Loucy (cell line): ENCODE results near the gene SERPINB6.
"Not testable (repeated sequence)": the region's sequence is repeated elsewhere in the genome, so short reads cannot be mapped to it uniquely, and the experiment has no call there.

Source experiments
- H2AFZ ChIP-seq: fragments of 200-600 bp; sonication (generic); 2 replicates; pipeline ENCODE4 v1.6.0; 2016; ENCODE audit warnings: antibody characterized with exemption, mild to moderate bottlenecking, low read length, moderate library complexity
- H3F3A ChIP-seq: fragments of 200-600 bp; 2 replicates; pipeline ENCODE4 v1.6.0; 2016; ENCODE audit warnings: antibody characterized with exemption, low read depth, mild to moderate bottlenecking
- H3K27me3 ChIP-seq: fragments of 200-600 bp; sonication (generic); 2 replicates; pipeline ENCODE4 v1.6.1; 2014; ENCODE audit warnings: low read length, mild to moderate bottlenecking; ENCODE audit not compliant: insufficient read depth, poor library complexity, severe bottlenecking
- H3K36me3 ChIP-seq: fragments of 200-600 bp; sonication (generic); 2 replicates; pipeline ENCODE4 v1.6.1; 2016; ENCODE audit warnings: low read length; ENCODE audit not compliant: insufficient read depth
- H3K4me1 ChIP-seq: fragments of 200-600 bp; sonication (generic); 2 replicates; pipeline ENCODE4 v1.5.1; 2014; ENCODE audit warnings: low read length, mild to moderate bottlenecking; ENCODE audit not compliant: insufficient read depth, poor library complexity, severe bottlenecking
- H3K4me2 ChIP-seq: fragments of 200-600 bp; sonication (generic); 2 replicates; pipeline ENCODE4 v1.6.0; 2014; ENCODE audit warnings: antibody characterized with exemption, low read length, low read depth, mild to moderate bottlenecking; ENCODE audit not compliant: poor library complexity, severe bottlenecking
- H3K4me3 ChIP-seq: fragments of 200-600 bp; sonication (generic); 2 replicates; pipeline ENCODE4 v1.5.1; 2014; ENCODE audit warnings: low read length, mild to moderate bottlenecking, mixed read lengths; ENCODE audit not compliant: poor library complexity, severe bottlenecking
- H3K79me2 ChIP-seq: fragments of 200-600 bp; sonication (generic); 2 replicates; pipeline ENCODE4 v1.6.1; 2014; ENCODE audit warnings: low read length; ENCODE audit not compliant: insufficient read depth
- H3K9ac ChIP-seq: fragments of 200-600 bp; sonication (generic); 2 replicates; pipeline ENCODE4 v1.6.0; 2014; ENCODE audit warnings: mild to moderate bottlenecking, low read depth, low read length, moderate library complexity; ENCODE audit not compliant: poor library complexity, severe bottlenecking
- H3K9me2 ChIP-seq: fragments of 200-600 bp; sonication (generic); replicated peaks from 2 replicates; pipeline ENCODE4 v1.6.1; 2016; ENCODE audit warnings: low read depth, low read length, mixed read lengths
- H3K9me3 ChIP-seq: fragments of 200-600 bp; sonication (generic); 2 replicates; pipeline ENCODE4 v1.6.1; 2014; ENCODE audit warnings: mild to moderate bottlenecking, antibody characterized with exemption, low read length, low read depth; ENCODE audit not compliant: insufficient read depth
- H4K20me1 ChIP-seq: fragments of 200-600 bp; sonication (generic); 2 replicates; pipeline ENCODE4 v1.6.0; 2014; ENCODE audit warnings: antibody characterized with exemption, low read length, mild to moderate bottlenecking; ENCODE audit not compliant: insufficient read depth, poor library complexity, severe bottlenecking
- EZH2phosphoT487 ChIP-seq: fragments of 200-600 bp; IDR thresholded peaks from 2 replicates; pipeline ENCODE4 v1.6.1; 2018; ENCODE audit warnings: antibody characterized with exemption, mild to moderate bottlenecking, moderate library complexity, borderline replicate concordance
- TF ChIP-seq, protein P1 (sequence below): fragments of 200-600 bp; sonication (generic); conservative IDR thresholded peaks from 2 replicates; pipeline ENCODE4 v1.5.1; 2014; ENCODE audit warnings: mild to moderate bottlenecking, antibody characterized with exemption, low read length

Gene SERPINB6

DNA sequence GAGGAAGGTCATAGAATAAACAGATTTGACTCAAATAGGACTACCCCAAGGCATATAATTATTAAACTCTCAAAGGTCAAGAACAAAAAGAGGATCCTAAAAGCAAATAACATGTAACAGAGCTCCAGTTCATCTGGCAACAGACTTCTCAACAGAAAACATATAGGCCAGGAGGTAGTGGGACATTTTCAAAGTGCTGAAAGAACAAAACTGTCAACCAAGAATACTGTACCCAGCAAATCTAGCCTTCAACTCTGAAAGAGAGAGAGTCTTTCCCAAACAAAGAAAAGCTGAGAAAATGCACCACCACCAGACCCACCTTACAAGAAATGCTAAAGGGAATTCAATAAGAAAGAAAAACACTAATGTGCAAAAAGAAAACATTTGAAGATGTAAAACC lies 40.2 kb upstream of the SERPINB6 start:
- Histone ChIP-seq H3F3A (no peaks in the 10 kb centered on the region), H2AFZ (no peak overlapping the region), H3K9ac (no peak overlapping the region), H3K4me2 (no peak overlapping the region), H3K9me3 (peaks cover 18% of the 10 kb centered on the region; the same call in 1 of the 2 replicates), H3K4me1 (peaks cover 10% of the 10 kb centered on the region), H3K36me3 (no peaks in the 10 kb centered on the region), H3K4me3 (no peak overlapping the region), H4K20me1 (no peaks in the 10 kb centered on the region), H3K9me2 (no peaks in the 10 kb centered on the region), H3K79me2 (no peaks in the 10 kb centered on the region), H3K27me3 (no peaks in the 10 kb centered on the region)
- no peak for TF ChIP-seq EZH2phosphoT487
- TF ChIP-seq, protein P1, sequence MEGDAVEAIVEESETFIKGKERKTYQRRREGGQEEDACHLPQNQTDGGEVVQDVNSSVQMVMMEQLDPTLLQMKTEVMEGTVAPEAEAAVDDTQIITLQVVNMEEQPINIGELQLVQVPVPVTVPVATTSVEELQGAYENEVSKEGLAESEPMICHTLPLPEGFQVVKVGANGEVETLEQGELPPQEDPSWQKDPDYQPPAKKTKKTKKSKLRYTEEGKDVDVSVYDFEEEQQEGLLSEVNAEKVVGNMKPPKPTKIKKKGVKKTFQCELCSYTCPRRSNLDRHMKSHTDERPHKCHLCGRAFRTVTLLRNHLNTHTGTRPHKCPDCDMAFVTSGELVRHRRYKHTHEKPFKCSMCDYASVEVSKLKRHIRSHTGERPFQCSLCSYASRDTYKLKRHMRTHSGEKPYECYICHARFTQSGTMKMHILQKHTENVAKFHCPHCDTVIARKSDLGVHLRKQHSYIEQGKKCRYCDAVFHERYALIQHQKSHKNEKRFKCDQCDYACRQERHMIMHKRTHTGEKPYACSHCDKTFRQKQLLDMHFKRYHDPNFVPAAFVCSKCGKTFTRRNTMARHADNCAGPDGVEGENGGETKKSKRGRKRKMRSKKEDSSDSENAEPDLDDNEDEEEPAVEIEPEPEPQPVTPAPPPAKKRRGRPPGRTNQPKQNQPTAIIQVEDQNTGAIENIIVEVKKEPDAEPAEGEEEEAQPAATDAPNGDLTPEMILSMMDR = no peak

DNA sequence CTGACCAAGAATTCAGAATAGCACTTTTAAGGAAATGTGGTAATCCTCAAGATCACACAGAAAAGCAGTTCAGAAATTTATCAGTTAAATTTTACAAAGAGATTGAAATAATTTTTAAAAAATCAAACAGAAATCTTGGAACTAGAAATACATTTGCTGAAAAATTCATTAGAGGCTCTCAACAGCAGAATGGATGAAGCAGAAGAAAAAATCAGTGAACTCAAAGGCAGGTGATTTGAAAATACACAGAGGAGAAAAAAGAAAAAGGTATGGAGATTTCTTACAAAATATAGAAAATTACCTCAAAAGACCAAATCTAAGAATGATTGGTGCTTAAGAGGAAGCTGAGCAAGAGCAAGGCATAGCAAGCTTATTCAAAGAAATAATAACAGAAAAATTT lies 39.8 kb upstream of the SERPINB6 start:
- no peak overlapping the region for H3K4me3 ChIP-seq
- H3K9ac ChIP-seq = no peak overlapping the region
- peaks cover 18% of the 10 kb centered on the region; the same call in 1 of the 2 replicates for H3K9me3 ChIP-seq
- H3F3A ChIP-seq = no peaks in the 10 kb centered on the region
- no peak overlapping the region for H2AFZ ChIP-seq
- H3K4me2 ChIP-seq = no peak overlapping the region
- TF ChIP-seq, protein P1 = no peak
- TF ChIP-seq EZH2phosphoT487 = no peak
- no peaks in the 10 kb centered on the region for H3K36me3 ChIP-seq
- no peaks in the 10 kb centered on the region for H3K9me2 ChIP-seq
- peaks cover 10% of the 10 kb centered on the region for H3K4me1 ChIP-seq
- H4K20me1 ChIP-seq = no peaks in the 10 kb centered on the region
- H3K79me2 ChIP-seq = no peaks in the 10 kb centered on the region
- H3K27me3 ChIP-seq = no peaks in the 10 kb centered on the region

DNA sequence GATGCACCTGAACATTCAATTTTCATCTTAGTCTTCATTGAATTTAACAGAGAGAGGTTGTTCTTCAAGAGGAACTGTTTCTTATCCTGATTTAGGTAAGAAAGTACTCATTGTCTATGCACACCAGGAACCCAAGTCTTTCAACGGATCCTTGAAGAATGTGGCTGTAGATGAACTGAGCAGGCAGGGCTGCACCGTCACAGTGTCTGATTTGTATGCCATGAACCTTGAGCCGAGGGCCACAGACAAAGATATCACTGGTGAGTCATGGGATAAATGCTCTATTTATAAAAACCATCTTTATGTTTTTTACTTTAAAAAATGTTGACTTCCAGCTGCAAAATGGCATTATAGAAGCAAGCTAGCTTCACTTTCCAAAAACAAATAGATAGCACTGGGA lies 38.6 kb upstream of the SERPINB6 start:
- Histone ChIP-seq H4K20me1 (no peaks in the 10 kb centered on the region), H3K4me3 (no peak overlapping the region), H3K9me2 (no peaks in the 10 kb centered on the region), H3K9ac (no peak overlapping the region), H2AFZ (no peak overlapping the region), H3K79me2 (no peaks in the 10 kb centered on the region), H3K36me3 (no peaks in the 10 kb centered on the region), H3K27me3 (no peaks in the 10 kb centered on the region), H3F3A (no peaks in the 10 kb centered on the region), H3K4me2 (no peak overlapping the region), H3K9me3 (peaks cover 18% of the 10 kb centered on the region; the same call in 1 of the 2 replicates), H3K4me1 (peaks cover 10% of the 10 kb centered on the region)
- no peak for TF ChIP-seq EZH2phosphoT487
- TF ChIP-seq, protein P1 = no peak

DNA sequence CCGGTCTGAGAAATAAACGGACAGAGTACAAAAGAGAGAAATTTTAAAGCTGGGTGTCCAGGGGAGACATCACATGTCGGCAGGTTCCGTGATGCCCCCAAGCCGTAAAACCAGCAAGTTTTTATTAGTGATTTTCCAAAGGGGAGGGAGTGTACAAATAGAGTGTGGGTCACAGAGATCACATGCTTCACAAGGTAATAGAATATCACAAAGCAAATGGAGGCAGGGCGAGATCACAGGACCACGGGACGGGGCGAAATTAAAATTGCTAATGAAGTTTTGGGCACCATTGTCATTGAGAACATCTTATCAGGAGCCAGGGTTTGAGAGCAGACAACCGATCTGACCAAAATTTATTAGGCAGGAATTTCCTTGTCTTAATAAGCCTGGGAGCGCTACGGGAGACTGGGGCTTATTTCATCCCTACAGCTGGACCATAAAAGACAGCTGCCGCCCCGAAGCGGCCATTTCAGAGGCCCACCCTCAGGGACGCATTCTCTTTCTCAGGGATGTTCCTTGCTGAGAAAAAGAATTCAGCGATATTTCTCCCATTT lies 37.4 kb upstream of the SERPINB6 start:
- H3K9me2 ChIP-seq, H3K4me3 ChIP-seq, H2AFZ ChIP-seq, H3K4me1 ChIP-seq, H3K79me2 ChIP-seq, H3K9ac ChIP-seq, H3K36me3 ChIP-seq, H4K20me1 ChIP-seq, H3K4me2 ChIP-seq, H3F3A ChIP-seq, H3K27me3 ChIP-seq: not testable (repeated sequence)
- peaks cover 18% of the 10 kb centered on the region; the same call in 1 of the 2 replicates for H3K9me3 ChIP-seq
